ENCODE results near the gene ZYX.
A peak's percentile ranks its signal among the peaks of the same experiment; 100 is the strongest.
"Not testable (repeated sequence)": the region's sequence is repeated elsewhere in the genome, so short reads cannot be mapped to it uniquely, and the experiment has no call there.

The ZYX gene

GRCh38 chr7:143384661-143385631 is 3.8 kb downstream of the ZYX start:
- DNase-seq (ENCODE audit: low read depth in 2 of 2), result no peak

DNA sequence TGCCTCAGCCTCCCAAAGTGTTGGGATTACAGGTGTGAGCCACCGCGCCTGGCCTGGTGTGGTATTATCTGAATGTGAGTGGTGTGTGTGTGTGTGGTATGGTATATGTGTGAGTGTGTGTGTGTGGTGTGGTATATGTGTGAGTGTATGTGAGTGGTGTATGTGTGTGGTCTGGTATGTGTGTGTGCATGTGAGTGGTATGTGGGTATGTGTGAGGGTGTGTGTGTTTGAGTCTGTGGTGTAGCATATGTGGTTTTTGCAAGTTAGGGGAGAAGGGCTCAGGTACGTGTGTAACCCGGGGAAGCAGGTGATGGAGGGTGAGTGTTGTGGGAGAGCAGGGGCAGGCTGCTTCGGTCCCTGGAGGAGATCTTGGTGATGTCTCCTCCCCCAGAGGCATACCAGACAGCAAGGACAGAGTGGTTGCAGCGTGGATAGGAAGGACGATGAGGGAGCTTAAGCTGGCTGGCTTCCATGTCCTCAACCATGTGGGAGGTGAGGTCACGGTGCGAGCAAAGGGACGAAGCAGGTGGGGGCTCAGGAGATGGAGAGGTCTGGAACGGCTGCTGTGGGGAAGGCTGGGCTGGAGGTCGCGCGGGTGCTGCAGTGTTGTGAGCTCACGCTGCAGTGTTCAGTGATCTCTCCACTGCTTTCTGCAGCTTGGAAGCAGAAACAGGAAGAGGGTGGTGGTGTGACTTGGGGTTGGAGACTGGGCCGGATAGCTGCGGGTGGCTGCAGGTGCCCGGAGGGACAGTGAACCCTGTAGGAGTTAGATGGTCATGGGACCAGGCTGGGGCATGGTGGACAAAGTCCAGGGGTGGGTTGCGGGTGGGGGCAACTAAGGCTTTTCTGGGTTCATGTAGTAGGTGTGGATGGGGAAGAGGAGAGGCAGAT is 5.0 kb downstream of the ZYX start:
- no peak for DNase-seq (ENCODE audit: low read depth in 2 of 2)

GRCh38 chr7:143387156-143387975 is 6.2 kb downstream of the ZYX start:
- no peak for DNase-seq (ENCODE audit: low read depth in 2 of 2)

GRCh38 chr7:143388051-143388450 is 6.9 kb downstream of the ZYX start:
- no peak for DNase-seq (ENCODE audit: low read depth in 2 of 2)

DNA sequence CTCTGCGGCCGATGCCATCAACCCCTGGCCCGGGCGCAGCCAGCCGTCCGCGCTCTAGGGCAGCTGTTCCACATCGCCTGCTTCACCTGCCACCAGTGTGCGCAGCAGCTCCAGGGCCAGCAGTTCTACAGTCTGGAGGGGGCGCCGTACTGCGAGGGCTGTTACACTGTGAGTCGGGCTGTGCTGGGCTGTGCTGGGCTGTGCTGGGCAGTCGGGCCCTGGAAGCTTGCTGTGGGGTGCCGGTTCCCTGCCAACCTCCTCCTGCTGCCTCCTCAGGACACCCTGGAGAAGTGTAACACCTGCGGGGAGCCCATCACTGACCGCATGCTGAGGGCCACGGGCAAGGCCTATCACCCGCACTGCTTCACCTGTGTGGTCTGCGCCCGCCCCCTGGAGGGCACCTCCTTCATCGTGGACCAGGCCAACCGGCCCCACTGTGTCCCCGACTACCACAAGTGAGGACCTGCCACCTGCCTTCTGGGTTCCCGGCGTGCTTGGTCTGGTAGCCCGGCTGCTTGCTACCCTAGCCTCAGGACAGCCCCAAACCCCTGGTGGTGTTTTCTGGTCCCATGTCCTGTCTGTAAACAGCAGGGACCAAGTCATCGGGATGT is 7.5 kb downstream of the ZYX start:
- DNase-seq (ENCODE audit: low read depth in 2 of 2), result no peak

DNA sequence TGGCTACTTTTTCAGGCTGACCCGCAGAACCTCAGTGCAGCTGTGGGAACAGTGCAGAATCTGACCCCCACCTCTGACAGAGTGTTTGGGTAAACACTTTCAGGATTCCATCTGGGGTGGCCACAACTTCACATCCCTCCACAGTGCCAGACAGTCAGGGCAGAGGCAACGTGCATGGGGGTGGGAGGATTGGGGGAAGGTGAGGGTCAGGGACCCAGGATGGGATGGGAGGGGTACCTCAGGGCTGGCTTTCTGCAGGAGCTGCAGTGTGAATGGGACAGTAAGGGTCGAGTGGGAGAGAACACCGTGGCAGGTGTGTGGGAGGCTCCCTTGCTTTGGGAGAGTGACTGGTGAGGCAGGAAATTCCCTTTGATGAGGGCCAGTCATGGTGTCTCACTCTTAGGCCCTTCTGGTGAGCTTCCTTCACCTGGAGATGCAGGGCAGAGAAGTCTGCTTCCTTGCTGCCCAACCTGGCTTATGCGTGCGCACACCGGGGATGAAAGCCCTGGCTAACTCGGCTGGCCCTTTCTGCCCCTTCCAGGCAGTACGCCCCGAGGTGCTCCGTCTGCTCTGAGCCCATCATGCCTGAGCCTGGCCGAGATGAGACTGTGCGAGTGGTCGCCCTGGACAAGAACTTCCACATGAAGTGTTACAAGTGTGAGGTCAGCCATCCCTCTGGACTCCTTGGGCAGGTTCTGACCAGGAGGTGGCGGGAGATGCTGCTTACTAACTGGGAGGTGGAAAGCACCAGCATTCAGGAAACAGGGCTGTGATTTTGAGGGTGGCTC is 8.4 kb downstream of the ZYX start:
- DNase-seq (ENCODE audit: low read depth in 2 of 2), result no peak

DNA sequence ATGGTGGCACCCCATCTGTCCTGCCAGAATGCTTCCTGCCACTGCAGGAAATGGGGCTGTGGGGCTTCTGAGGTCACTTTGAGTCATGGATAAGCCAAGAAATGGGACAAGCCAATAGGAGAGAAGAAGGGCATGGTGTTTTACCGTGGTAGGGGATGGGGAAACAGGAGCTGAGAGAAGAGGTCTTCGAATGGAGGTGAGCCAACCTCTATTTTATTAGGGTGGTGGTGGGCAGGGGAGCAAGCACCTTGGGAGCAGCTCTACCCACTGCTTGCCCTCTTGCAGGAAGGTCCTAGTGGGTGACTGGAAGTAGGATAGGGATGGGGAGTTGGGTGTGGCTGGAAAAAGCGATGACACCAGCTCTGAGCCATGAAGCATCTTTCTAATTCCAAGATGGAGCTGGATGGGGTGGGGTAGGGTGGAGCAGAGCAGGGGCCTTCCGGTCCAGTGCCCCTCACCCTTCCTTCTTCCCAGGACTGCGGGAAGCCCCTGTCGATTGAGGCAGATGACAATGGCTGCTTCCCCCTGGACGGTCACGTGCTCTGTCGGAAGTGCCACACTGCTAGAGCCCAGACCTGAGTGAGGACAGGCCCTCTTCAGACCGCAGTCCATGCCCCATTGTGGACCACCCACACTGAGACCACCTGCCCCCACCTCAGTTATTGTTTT is 9.1 kb downstream of the ZYX start:
- DNase-seq (ENCODE audit: low read depth in 2 of 2), result no peak

GRCh38 chr7:143390773-143391317 is 9.7 kb downstream of the ZYX start:
- no peak for DNase-seq (ENCODE audit: low read depth in 2 of 2)

- DNase-seq (ENCODE audit: low read depth in 2 of 2), result peak; percentile 60 to 68
Observed at GRCh38 chr7:143391462-143392404, 10.6 kb downstream of the ZYX start.

DNA sequence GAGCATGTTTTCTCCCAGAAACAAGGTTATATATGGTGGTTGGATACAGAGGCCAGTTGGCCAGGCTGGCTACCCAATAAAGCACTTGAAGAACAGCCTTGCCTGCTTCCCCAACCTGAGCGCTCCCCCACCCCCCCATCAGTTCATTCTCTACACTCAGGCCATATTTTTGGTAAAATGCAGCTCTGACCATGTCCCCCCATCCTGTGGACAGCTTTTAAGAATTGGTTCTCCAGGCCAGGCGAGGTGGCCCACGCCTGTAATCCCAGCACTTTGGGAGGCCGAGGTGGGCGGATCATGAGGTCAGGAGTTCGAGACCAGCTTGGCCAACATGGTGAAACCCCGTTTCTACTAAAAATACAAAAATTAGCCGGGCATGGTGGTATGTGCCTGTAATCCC is 11.3 kb downstream of the ZYX start:
- not testable (repeated sequence) for DNase-seq (ENCODE audit: low read depth in 2 of 2)

DNA sequence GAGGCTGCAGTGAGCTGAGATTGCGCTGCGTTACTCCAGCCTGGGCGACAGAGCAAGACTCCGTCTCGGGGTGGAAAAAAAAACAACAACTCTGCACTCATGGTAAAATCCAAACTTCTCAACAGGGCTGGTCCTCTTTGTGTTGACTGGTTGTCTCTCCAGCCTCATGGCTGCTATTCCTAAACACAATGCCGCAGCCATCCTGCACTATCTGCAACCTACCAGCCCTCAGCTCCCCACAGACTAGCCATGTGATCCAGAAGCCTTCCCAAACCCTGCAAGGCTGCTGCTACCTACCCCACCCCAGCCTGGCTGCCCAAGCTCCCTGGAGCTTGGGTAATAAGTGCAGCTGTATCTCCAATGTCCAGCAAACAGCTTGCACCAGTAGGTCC is 11.7 kb downstream of the ZYX start:
- DNase-seq (ENCODE audit: low read depth in 2 of 2), result no peak

DNA sequence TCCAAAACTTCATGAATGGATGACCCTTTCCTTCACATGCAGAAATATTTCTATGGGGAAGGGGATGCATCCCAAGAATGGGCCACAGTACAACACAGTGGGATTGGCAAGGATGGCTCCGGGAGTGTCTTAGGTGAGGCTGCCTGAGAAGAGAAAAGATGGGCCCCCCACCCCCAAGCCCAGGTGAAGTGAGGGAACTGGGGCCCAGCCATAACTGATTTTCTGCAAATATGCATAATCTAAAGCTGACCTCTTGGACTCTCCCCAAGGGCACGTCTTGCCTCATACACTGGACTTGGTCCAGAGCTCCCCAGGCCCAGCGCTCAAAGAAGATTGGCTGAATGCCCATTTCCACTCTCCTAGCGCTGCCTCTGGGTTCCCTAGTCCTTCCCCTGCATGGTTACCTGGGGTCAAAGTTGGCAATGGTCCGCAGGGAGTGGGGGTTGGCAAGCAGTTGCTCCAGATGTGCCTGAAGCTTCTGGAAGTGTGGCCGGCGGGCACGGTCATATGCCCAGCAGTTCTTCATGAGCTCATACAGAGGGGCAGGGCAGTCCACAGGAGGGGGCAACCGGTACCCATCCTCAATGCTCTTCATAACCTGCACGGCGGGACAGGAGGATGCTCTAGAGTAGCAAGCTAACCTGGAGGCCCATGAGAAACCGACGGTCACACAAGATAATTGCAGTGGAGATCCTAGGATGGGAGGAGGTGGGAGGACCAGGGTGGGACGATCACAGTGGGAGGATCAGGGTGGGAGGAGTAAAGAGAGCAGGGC is 12.3 kb downstream of the ZYX start:
- no peak for DNase-seq (ENCODE audit: low read depth in 2 of 2)

DNA sequence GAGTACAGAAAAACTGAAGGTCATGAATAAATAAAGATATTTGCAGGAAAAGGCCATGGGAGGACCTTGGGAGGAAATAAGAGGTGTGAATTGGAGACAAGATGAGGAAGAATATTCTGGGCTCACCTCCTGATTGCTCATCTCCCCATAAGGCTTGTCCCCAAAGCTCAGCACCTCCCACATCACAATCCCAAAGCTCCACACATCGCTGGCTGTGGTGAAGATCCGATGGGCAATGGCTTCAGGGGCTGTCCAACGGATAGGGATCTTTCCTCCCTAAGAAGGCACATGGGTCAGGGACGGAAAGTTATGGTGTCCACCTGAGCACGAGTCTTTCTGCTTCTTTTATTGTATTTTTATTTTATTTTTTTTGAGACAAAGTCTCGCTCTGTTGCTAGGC is 12.9 kb downstream of the ZYX start:
- no peak for DNase-seq (ENCODE audit: low read depth in 2 of 2)

- no peak for DNase-seq (ENCODE audit: low read depth in 2 of 2)
Observed at GRCh38 chr7:143394777-143395176, 13.6 kb downstream of the ZYX start.

DNA sequence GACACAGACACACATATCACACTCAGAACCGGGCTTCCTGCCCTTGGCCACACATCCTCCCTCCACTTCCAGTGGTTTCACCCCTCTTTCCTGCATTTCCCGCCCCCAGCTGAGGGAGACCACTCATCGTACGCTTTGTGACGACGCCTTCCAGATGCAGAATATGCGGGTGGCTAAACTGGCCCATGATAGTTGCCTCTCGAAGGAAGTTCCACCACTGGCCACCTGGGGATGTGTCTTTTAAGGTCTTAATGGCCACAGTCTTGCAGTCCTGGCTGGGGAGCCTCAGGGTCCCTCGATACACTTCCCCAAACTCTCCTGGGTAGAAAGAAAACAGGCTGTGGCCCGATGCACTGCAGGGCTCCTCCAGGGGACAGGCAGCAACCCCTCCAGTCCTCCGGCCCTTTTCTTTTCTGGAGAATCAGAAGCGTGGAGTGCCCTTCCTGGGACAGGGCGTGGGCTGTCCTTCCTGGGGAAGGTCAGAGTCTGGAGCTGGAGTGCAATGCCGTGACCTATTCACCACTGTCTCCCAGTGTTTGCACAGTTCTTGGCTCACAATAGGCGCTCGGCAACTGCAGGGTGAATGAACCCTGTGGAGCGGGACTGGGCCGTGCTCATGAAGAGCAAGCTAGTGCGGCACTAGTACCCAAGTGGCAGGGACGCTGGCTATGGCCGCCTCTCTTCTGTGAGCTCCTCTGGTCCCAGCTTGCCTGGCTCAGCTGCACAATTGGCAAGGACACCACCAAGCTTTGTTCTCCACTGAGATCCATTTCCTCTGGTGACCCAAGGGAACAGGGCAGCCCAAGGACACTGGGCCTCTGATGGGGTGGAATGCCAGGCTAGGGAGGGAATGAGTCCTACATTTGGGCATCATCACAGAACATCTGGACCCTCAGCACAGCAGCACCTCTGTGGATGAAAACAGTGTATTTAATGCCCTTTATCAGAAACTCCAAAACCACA is 14.3 kb downstream of the ZYX start:
- DNase-seq (ENCODE audit: low read depth in 2 of 2), result no peak

- DNase-seq (ENCODE audit: low read depth in 2 of 2), result no peak
Observed at GRCh38 chr7:143396182-143396581, 15.0 kb downstream of the ZYX start.

All from fibroblast of skin of left quadriceps (primary cell).